ENCODE measurements around the gene PPP1R27. TPM values are rescaled to one million over a fixed set of nuclear protein-coding genes. Genes with fewer than 3 reads are reported as not detected.

Gene PPP1R27
- total and polyA plus RNA-seq, 8 donors, result 0.58 to 2.0 TPM; not detected in 6

DNA sequence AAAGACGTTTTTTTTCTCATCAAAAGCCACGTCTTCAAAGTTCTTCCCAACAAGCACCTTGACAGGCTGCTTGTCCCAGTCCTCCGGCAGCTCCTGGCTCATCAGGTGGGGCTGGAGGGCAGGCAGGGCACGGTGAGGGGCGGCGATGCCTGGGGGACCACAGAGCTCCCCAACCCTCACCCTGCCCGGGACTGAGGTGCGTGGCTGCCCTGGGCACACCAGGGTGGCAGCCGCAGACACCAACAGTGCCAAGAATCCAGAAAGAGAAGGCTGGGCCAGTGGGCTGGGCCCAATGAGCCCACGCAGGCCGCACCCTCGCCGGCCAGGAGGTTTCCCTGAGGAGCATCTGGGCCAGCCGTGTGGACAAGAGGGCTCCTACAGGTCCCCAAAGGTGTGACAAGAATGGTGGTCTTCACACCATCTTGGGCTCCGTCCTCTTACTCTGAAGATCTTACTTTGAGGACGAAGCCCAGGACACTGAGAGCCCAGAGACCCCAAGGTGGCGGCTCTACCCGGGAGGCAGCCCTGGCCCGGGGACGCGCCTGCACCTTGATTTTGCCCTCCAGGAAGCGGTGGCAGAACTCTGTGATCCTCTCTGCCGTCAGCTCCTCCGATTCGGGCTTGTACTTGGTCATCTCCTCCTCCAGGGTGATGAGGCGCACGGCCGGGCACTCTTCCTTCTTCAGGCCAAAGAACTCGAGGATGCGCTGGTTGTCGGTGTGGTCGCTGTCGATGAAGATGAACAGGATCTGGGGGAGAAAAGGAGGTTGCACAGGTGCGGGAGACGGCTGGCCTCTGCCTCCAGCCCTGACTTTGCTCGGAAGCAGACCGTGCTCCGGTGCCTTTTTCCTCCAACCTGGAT lies 11.3 kb upstream of the PPP1R27 start:
- peaks cover 0 to 10% (median 3%) of the 10 kb centered on the region in 4 donors for H3K4me1 ChIP-seq
- WGBS, 5 donors, result 91 to 93% (median 92%) methylated on average over 32 to 38 of the region's 38 CpGs
- no peaks in the 10 kb centered on the region for H3K27me3 ChIP-seq
- no peak for DNase-seq
- TF ChIP-seq, protein P1, sequence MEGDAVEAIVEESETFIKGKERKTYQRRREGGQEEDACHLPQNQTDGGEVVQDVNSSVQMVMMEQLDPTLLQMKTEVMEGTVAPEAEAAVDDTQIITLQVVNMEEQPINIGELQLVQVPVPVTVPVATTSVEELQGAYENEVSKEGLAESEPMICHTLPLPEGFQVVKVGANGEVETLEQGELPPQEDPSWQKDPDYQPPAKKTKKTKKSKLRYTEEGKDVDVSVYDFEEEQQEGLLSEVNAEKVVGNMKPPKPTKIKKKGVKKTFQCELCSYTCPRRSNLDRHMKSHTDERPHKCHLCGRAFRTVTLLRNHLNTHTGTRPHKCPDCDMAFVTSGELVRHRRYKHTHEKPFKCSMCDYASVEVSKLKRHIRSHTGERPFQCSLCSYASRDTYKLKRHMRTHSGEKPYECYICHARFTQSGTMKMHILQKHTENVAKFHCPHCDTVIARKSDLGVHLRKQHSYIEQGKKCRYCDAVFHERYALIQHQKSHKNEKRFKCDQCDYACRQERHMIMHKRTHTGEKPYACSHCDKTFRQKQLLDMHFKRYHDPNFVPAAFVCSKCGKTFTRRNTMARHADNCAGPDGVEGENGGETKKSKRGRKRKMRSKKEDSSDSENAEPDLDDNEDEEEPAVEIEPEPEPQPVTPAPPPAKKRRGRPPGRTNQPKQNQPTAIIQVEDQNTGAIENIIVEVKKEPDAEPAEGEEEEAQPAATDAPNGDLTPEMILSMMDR (IDR thresholded peaks at IDR 0.05), result no peak
- no peak for TF ChIP-seq POLR2A (IDR thresholded peaks at IDR 0.05)
- no peak for TF ChIP-seq POLR2AphosphoS5 (IDR thresholded peaks at IDR 0.05)
- TF ChIP-seq EP300 (IDR thresholded peaks at IDR 0.05), result no peak
- no peaks in the 10 kb centered on the region for H3K9me3 ChIP-seq
- intact Hi-C loops (cut with DNase I; ENCODE audit: low total_unique reads), result no loop called here
- H3K4me3 ChIP-seq, result no peak overlapping the region
- H3K36me3 ChIP-seq, result peaks cover 77 to 92% (median 88%) of the 10 kb centered on the region in 4 donors
- no peak overlapping the region for H3K27ac ChIP-seq

DNA sequence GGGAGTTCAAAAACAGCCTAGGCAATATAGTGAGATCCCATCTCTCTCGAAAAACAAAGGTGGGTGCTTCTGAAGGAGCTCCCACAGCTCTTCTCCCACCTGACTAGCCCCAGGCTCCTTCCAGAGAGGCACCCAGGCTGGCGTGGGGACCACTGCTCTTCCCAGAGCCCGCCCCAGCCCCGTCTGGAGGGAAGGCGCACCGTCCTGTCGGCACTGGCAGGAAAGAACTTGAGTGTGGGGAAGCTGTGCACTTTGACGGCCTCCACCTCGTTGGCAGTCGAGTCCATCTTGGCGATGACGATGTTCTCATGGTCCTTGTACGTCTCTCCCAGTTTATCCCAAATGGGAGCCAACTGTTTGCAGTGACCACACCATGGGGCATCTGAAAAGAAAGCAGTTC lies 10.5 kb upstream of the PPP1R27 start:
- H3K36me3 ChIP-seq, result peaks cover 70 to 84% (median 81%) of the 10 kb centered on the region in 4 donors
- intact Hi-C loops (cut with DNase I; ENCODE audit: low total_unique reads), result no loop called here
- TF ChIP-seq EP300 (IDR thresholded peaks at IDR 0.05), result no peak
- no peak for TF ChIP-seq POLR2A (IDR thresholded peaks at IDR 0.05)
- TF ChIP-seq POLR2AphosphoS5 (IDR thresholded peaks at IDR 0.05), result no peak
- TF ChIP-seq, protein P1 (IDR thresholded peaks at IDR 0.05), result no peak
- no peak overlapping the region for H3K27ac ChIP-seq
- H3K9me3 ChIP-seq, result no peaks in the 10 kb centered on the region
- no peak overlapping the region for H3K4me3 ChIP-seq
- peaks cover 0 to 10% (median 3%) of the 10 kb centered on the region in 4 donors for H3K4me1 ChIP-seq
- DNase-seq, result no peak
- no peaks in the 10 kb centered on the region for H3K27me3 ChIP-seq
- 86 to 93% (median 90%) methylated on average over 8 to 13 of the region's 13 CpGs for WGBS, 5 donors

DNA sequence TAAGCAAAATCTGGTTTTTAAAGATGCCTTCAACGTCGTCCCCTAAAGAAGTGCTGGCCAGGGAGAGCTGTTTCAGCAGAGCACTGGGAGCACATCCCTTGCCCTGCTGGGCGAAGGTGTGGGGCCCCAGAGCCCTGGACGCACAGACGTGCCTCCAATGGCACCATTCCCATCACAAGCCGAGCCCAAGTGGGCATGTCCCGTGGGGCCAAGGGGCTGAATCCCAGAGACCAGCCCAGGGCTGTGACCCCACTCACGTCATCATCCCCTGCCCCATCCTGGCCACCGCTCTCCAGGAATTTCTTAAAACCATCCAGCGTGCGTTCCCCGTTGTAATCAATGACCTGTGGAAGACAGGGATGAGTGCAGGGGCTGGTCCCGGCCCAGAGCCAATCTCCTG lies 10.0 kb upstream of the PPP1R27 start:
- Histone ChIP-seq H3K36me3 (peaks cover 67 to 80% (median 76%) of the 10 kb centered on the region in 4 donors), H3K27me3 (no peaks in the 10 kb centered on the region), H3K9me3 (no peaks in the 10 kb centered on the region), H3K27ac (no peak overlapping the region), H3K4me1 (peaks cover 0 to 10% (median 3%) of the 10 kb centered on the region in 4 donors), H3K4me3 (no peak overlapping the region)
- WGBS, 5 donors, result 69 to 89% (median 86%) methylated on average over 13 of the region's 13 CpGs
- DNase-seq, result no peak
- TF ChIP-seq, protein P1 (IDR thresholded peaks at IDR 0.05), result no peak
- intact Hi-C loops (cut with DNase I; ENCODE audit: low total_unique reads), result no loop called here

DNA sequence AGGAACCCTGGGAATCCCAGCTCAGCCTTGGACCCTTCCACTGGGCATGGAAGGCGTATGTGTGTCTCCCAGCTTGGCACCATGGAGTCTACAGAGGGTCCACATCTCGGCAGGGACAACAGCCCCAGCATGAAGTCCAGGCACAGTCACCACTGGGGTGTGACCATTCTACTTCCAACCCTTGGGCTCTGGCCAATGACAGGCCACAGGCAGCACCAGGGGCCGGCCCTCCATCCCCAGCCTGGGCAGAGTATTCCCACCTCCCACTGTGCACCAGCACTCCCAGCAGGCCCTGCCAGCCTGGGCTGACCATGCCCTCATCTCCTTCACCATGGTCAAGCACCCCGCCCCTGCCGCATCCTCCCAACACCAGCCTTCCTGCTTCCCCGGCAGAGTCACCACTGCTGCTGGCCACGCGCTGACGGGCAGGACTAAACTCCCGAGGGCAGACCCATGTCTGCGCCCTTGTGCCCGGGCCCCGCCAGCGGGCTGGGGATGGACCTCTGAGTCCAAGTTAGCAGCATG lies 9.5 kb upstream of the PPP1R27 start:
- Histone ChIP-seq H3K36me3 (peaks cover 62 to 75% (median 71%) of the 10 kb centered on the region in 4 donors), H3K4me1 (peaks cover 0 to 10% (median 3%) of the 10 kb centered on the region in 4 donors), H3K4me3 (no peak overlapping the region), H3K9me3 (no peaks in the 10 kb centered on the region), H3K27ac (no peak overlapping the region), H3K27me3 (no peaks in the 10 kb centered on the region)
- no peak for DNase-seq
- WGBS, 5 donors, result 85 to 91% (median 89%) methylated on average over 11 to 14 of the region's 14 CpGs
- intact Hi-C loops (cut with DNase I; ENCODE audit: low total_unique reads), result no loop called here
- TF ChIP-seq POLR2A (IDR thresholded peaks at IDR 0.05) (no peak), POLR2AphosphoS5 (IDR thresholded peaks at IDR 0.05) (no peak), EP300 (IDR thresholded peaks at IDR 0.05) (no peak)
- TF ChIP-seq, protein P1 (IDR thresholded peaks at IDR 0.05), result no peak
